Measurements from ENCODE around the gene SNTB2.

SNTB2 gene

GRCh38 chr16:69339289-69340094 lies 152.5 kb downstream of the SNTB2 start, which contains the start of the genes COG8 and NIP7:
Gene COG8 (minus strand): TSS chr16:69339564. CDS start chr16:69339552, 12 bp downstream.
Gene NIP7 (plus strand): TSS chr16:69339772. CDS start chr16:69339830, 58 bp downstream.
- peak; percentile 74 to 85 for DNase-seq (ENCODE audit: low read depth in 2 of 2)

- DNase-seq (ENCODE audit: low read depth in 2 of 2): no peak
Measured at GRCh38 chr16:69340095-69340644, 153.2 kb downstream of the SNTB2 start.

- no peak for DNase-seq (ENCODE audit: low read depth in 2 of 2)
Measured at GRCh38 chr16:69344171-69344570, 157.2 kb downstream of the SNTB2 start.

- no peak for DNase-seq (ENCODE audit: low read depth in 2 of 2)
Measured at GRCh38 chr16:69345923-69346322, 159.0 kb downstream of the SNTB2 start.

- no peak for DNase-seq (ENCODE audit: low read depth in 2 of 2)
Measured at GRCh38 chr16:69346683-69347082, 159.7 kb downstream of the SNTB2 start.

GRCh38 chr16:69348222-69348621 lies 161.3 kb downstream of the SNTB2 start:
- no peak for DNase-seq (ENCODE audit: low read depth in 2 of 2)

GRCh38 chr16:69349536-69349935 lies 162.6 kb downstream of the SNTB2 start:
- DNase-seq (ENCODE audit: low read depth in 2 of 2): no peak

- DNase-seq (ENCODE audit: low read depth in 2 of 2): no peak
Measured at GRCh38 chr16:69350536-69351133, 163.7 kb downstream of the SNTB2 start.

- no peak for DNase-seq (ENCODE audit: low read depth in 2 of 2)
Measured at GRCh38 chr16:69351309-69352027, 164.5 kb downstream of the SNTB2 start, which contains the start of gene TMED6. Gene TMED6 (minus strand): TSS chr16:69351786. CDS start chr16:69351753, 33 bp downstream.
